Neural cell (in vitro differentiated cells): ENCODE data around the gene VAV3. TPM values are rescaled to one million over a fixed set of nuclear protein-coding genes. Genes with fewer than 3 reads are reported as not detected.

Experiments used
- H2AFZ ChIP-seq: fragments of 200-600, 300-800 bp; sonication (generic), shearing (Covaris generic); 2 replicates; pipeline ENCODE4 v1.6.0; 2014; ENCODE audit warnings: low read depth, mild to moderate bottlenecking, antibody characterized with exemption, low read length, moderate library complexity
- H3F3A ChIP-seq: fragments of 200-600 bp; shearing (Covaris generic); 2 replicates; pipeline ENCODE4 v1.6.1; 2016; ENCODE audit warnings: mild to moderate bottlenecking, moderate library complexity, mixed read lengths, antibody characterized with exemption, low read length; ENCODE audit not compliant: insufficient read depth, poor library complexity, severe bottlenecking
- H3K27ac ChIP-seq: fragments of 200-600, 300-800 bp; sonication (generic), shearing (Covaris generic); 2 replicates; pipeline ENCODE4 v1.5.1; 2014; ENCODE audit warnings: mild to moderate bottlenecking, low read length, moderate library complexity
- H3K27me3 ChIP-seq: fragments of 300-800, 200-600 bp; sonication (generic), shearing (Covaris generic); 2 replicates; pipeline ENCODE4 v1.6.0; 2014; ENCODE audit warnings: mild to moderate bottlenecking, low read depth, low read length, moderate library complexity; ENCODE audit not compliant: insufficient read depth
- H3K36me3 ChIP-seq: fragments of 300-800, 200-600 bp; sonication (generic), shearing (Covaris generic); 2 replicates; pipeline ENCODE4 v1.5.1; 2014; ENCODE audit warnings: mild to moderate bottlenecking, antibody characterized with exemption, low read length, moderate library complexity; ENCODE audit not compliant: insufficient read depth
- H3K4me2 ChIP-seq: fragments of 300-800, 200-600 bp; sonication (generic), shearing (Covaris generic); 2 replicates; pipeline ENCODE4 v1.6.0; 2014; ENCODE audit warnings: mild to moderate bottlenecking, low read length
- H3K4me3 ChIP-seq: fragments of 300-800, 200-600 bp; sonication (generic), shearing (Covaris generic); 2 replicates; pipeline ENCODE4 v1.5.1; 2014; ENCODE audit warnings: mild to moderate bottlenecking, low read length, moderate library complexity
- H3K79me2 ChIP-seq: fragments of 200-600 bp; shearing (Covaris generic); replicated peaks from 2 replicates; pipeline ENCODE4 v1.6.0; 2014; ENCODE audit warnings: mild to moderate bottlenecking, low read length, moderate library complexity; ENCODE audit not compliant: insufficient read depth
- H3K9ac ChIP-seq: fragments of 300-800, 200-600 bp; sonication (generic), shearing (Covaris generic); 2 replicates; pipeline ENCODE4 v1.6.1; 2016; ENCODE audit warnings: mild to moderate bottlenecking, low read length, mixed read lengths
- H3K9me2 ChIP-seq: fragments of 200-600 bp; shearing (Covaris generic); 2 replicates; pipeline ENCODE4 v1.6.1; 2016; ENCODE audit warnings: mild to moderate bottlenecking, low read length, mixed read lengths; ENCODE audit not compliant: insufficient read depth
- H3K9me3 ChIP-seq: fragments of 200-600, 300-800 bp; sonication (generic), shearing (Covaris generic); 2 replicates; pipeline ENCODE4 v1.6.1; 2016; ENCODE audit warnings: mild to moderate bottlenecking, mixed run types, low read length, moderate library complexity, mixed read lengths
- H4K20me1 ChIP-seq: fragments of 200-600 bp; shearing (Covaris generic); 2 replicates; pipeline ENCODE4 v1.6.1; 2016; ENCODE audit warnings: mild to moderate bottlenecking, mixed run types; ENCODE audit not compliant: insufficient read depth
- EP300 ChIP-seq: fragments of 450-650 bp; conservative IDR thresholded peaks from 2 replicates; pipeline ENCODE4 v1.6.1; 2014; ENCODE audit warnings: antibody characterized with exemption, mild to moderate bottlenecking, moderate library complexity; ENCODE audit not compliant: poor library complexity, severe bottlenecking
- EZH2 ChIP-seq: fragments of 200-600, 300-800 bp; shearing (Covaris generic), sonication (generic); IDR thresholded peaks from 2 replicates; pipeline ENCODE4 v1.6.1; 2014; ENCODE audit warnings: antibody characterized with exemption, low read length, borderline replicate concordance, mild to moderate bottlenecking; ENCODE audit not compliant: insufficient read depth, poor library complexity, severe bottlenecking
- MXI1 ChIP-seq: fragments of 450-650 bp; conservative IDR thresholded peaks from 2 replicates; pipeline ENCODE4 v1.6.1; 2014; ENCODE audit warnings: antibody characterized with exemption, mild to moderate bottlenecking; ENCODE audit not compliant: poor library complexity, severe bottlenecking
- POLR2AphosphoS5 ChIP-seq: IDR thresholded peaks from 2 replicates; pipeline ENCODE4 v1.6.1; 2012
- RAD21 ChIP-seq: fragments of 450-650 bp; conservative IDR thresholded peaks from 2 replicates; pipeline ENCODE4 v1.6.1; 2014; ENCODE audit warnings: antibody characterized with exemption, mild to moderate bottlenecking, moderate library complexity
- REST ChIP-seq: IDR thresholded peaks from 2 replicates; pipeline ENCODE4 v1.6.1; 2012; ENCODE audit warnings: borderline replicate concordance
- SMC3 ChIP-seq: fragments of 450-650 bp; conservative IDR thresholded peaks from 2 replicates; pipeline ENCODE4 v1.6.1; 2014; ENCODE audit warnings: antibody characterized with exemption, mild to moderate bottlenecking, moderate library complexity; ENCODE audit not compliant: poor library complexity
- TAF1 ChIP-seq: IDR thresholded peaks from 2 replicates; pipeline ENCODE4 v1.6.1; 2012; ENCODE audit warnings: low read depth
- polyA plus RNA-seq: library from polyadenylated mRNA; depleted of rRNA; stranded (reverse); fragments of >200 nt; gene quantifications from 2 replicates; pipeline ENCODE4 v1.2.3, GENCODE V29; 2014
- TF ChIP-seq, protein P1 (sequence below): fragments of 450-650 bp; IDR thresholded peaks from 2 replicates; pipeline ENCODE4 v1.5.1; 2014; ENCODE audit warnings: antibody characterized with exemption, mild to moderate bottlenecking, moderate library complexity; ENCODE audit not compliant: poor library complexity, severe bottlenecking

Gene VAV3
- polyA plus RNA-seq, 1 donor from 2014 or later: 7.6 TPM

GRCh38 chr1:107525961-107526360 lies 439.0 kb downstream of the VAV3 start:
- Histone ChIP-seq H3K9me2 (no peaks in the 10 kb centered on the region), H3K79me2 (no peaks in the 10 kb centered on the region), H3K27me3 (no peaks in the 10 kb centered on the region), H3K4me3 (no peak overlapping the region), H2AFZ (no peak overlapping the region), H3F3A (no peaks in the 10 kb centered on the region), H3K36me3 (no peaks in the 10 kb centered on the region), H3K9me3 (no peaks in the 10 kb centered on the region), H4K20me1 (no peaks in the 10 kb centered on the region), H3K4me2 (no peak overlapping the region), H3K27ac (no peak overlapping the region), H3K9ac (no peak overlapping the region)
- TF ChIP-seq, protein P1, sequence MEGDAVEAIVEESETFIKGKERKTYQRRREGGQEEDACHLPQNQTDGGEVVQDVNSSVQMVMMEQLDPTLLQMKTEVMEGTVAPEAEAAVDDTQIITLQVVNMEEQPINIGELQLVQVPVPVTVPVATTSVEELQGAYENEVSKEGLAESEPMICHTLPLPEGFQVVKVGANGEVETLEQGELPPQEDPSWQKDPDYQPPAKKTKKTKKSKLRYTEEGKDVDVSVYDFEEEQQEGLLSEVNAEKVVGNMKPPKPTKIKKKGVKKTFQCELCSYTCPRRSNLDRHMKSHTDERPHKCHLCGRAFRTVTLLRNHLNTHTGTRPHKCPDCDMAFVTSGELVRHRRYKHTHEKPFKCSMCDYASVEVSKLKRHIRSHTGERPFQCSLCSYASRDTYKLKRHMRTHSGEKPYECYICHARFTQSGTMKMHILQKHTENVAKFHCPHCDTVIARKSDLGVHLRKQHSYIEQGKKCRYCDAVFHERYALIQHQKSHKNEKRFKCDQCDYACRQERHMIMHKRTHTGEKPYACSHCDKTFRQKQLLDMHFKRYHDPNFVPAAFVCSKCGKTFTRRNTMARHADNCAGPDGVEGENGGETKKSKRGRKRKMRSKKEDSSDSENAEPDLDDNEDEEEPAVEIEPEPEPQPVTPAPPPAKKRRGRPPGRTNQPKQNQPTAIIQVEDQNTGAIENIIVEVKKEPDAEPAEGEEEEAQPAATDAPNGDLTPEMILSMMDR: no peak
- TF ChIP-seq POLR2AphosphoS5: no peak
- TF ChIP-seq TAF1: no peak

DNA sequence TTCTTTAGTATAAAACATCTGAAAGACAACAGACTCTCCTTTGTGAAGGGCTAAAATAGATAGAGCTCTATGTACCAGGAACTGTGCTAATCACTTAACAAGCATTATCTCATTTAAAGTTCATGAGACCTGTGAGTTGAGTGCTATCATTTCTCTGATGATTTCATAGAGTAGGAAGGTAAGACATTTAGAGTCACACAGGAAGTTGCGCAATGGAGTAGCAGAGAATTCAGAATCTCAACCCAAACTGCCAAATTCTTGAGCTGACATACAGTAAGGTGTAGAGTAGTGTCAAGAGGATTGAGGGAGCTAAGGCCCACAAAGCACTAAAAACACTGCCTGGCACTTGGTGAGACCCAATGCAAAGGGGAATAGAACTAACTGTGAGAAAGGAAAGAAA lies 439.8 kb downstream of the VAV3 start:
- Histone ChIP-seq H4K20me1 (no peaks in the 10 kb centered on the region), H2AFZ (no peak overlapping the region), H3K9me3 (no peaks in the 10 kb centered on the region), H3K27ac (no peak overlapping the region), H3K4me3 (no peak overlapping the region), H3K9ac (no peak overlapping the region), H3K36me3 (no peaks in the 10 kb centered on the region), H3K9me2 (no peaks in the 10 kb centered on the region), H3F3A (no peaks in the 10 kb centered on the region), H3K79me2 (no peaks in the 10 kb centered on the region), H3K27me3 (no peaks in the 10 kb centered on the region), H3K4me2 (no peak overlapping the region)
- TF ChIP-seq SMC3 (no peak), EP300 (no peak), POLR2AphosphoS5 (no peak), TAF1 (no peak), EZH2 (no peak), MXI1 (no peak), RAD21 (no peak), REST (no peak)
- TF ChIP-seq, protein P1: no peak
